ENCODE measurements around the gene FRMD1.

Gene FRMD1

DNA sequence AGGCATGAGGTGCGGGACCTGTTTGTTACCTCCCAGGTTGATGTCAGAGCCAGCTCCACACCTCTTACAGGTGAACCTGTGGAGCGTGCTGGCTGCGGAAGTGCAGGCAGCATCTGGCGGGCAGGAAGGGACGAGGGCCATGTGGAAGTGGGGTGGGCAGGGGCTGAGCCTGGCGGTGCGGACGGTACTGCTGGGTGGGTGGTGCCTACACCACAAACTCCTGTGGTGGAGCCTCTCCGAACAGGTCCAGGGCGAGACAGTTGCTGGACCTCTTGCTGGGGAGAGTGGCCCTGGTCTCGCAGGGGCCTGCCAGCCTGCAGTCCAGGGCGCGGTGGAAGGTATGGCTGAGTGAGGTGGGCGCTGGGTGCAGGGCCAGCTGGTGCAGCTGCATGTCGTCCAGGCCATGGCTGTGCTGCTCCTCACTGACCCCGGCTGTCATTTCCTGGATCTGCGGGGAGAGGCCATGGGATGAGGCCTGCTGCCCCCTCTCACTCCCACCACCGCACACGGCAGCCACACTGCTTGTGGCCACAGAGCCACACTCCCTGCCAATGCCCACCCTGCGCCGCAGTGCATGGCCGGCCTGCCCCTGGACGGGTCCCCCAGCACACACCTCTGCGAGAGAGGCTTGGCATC, 22.0 kb downstream of the FRMD1 start:
- Histone ChIP-seq H3K27me3 (no peaks in the 10 kb centered on the region), H3K27ac (no peak overlapping the region), H3K4me3 (ENCODE audit: low read depth in 1 of 2, low read length in 1 of 2) (no peak overlapping the region), H3K36me3 (no peaks in the 10 kb centered on the region), H3K9me3 (no peaks in the 10 kb centered on the region), H3K4me1 (ENCODE audit: control insufficient read depth in 1 of 2, insufficient read depth in 1 of 2, low read depth in 1 of 2, low read length in 1 of 2) (no peaks in the 10 kb centered on the region)
- TF ChIP-seq, protein P1, sequence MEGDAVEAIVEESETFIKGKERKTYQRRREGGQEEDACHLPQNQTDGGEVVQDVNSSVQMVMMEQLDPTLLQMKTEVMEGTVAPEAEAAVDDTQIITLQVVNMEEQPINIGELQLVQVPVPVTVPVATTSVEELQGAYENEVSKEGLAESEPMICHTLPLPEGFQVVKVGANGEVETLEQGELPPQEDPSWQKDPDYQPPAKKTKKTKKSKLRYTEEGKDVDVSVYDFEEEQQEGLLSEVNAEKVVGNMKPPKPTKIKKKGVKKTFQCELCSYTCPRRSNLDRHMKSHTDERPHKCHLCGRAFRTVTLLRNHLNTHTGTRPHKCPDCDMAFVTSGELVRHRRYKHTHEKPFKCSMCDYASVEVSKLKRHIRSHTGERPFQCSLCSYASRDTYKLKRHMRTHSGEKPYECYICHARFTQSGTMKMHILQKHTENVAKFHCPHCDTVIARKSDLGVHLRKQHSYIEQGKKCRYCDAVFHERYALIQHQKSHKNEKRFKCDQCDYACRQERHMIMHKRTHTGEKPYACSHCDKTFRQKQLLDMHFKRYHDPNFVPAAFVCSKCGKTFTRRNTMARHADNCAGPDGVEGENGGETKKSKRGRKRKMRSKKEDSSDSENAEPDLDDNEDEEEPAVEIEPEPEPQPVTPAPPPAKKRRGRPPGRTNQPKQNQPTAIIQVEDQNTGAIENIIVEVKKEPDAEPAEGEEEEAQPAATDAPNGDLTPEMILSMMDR (IDR thresholded peaks at IDR 0.05): no peak

DNA sequence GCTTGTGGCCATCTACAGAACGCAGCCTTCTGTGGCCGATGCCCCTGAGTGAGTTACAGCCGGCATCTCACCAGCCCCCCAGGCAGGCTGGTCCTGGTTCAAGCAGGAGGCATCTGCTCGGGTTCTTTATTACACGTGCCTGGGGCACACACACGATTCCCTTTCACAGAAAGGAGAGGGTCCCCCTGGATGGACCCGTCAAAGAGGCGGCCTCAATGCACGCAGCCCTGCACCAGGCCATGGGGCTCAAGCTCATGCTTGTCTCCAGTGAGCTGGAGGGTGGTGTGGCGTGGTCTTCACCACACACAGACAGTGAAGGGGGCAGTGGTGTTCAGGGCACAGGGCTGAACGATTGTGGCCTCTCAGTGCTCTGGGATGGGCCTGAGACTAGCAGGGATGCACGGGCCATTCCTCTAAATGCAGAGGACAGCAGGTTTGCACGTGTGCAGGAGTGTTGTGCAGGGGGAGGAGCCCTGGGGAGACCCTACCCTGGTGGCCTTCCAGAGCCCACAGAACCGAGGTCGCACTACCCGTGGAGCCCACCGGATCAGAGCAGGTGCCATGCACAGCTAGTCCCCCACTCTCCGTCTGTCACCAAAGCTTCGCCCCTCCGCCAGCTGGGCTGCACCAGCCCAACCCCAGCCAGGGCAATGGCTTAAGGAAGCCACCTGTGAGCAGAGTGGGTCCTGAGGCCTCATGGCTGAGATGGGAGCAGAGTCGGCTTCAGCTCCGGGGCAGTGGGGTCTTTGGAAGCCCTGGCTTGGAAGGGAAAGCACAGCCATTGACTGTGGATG, 23.1 kb downstream of the FRMD1 start:
- TF ChIP-seq, protein P1 (IDR thresholded peaks at IDR 0.05): no peak
- Histone ChIP-seq H3K9me3 (no peaks in the 10 kb centered on the region), H3K27ac (no peak overlapping the region), H3K4me1 (ENCODE audit: control insufficient read depth in 1 of 2, insufficient read depth in 1 of 2, low read depth in 1 of 2, low read length in 1 of 2) (no peaks in the 10 kb centered on the region), H3K27me3 (no peaks in the 10 kb centered on the region), H3K4me3 (ENCODE audit: low read depth in 1 of 2, low read length in 1 of 2) (no peak overlapping the region), H3K36me3 (no peaks in the 10 kb centered on the region)

DNA sequence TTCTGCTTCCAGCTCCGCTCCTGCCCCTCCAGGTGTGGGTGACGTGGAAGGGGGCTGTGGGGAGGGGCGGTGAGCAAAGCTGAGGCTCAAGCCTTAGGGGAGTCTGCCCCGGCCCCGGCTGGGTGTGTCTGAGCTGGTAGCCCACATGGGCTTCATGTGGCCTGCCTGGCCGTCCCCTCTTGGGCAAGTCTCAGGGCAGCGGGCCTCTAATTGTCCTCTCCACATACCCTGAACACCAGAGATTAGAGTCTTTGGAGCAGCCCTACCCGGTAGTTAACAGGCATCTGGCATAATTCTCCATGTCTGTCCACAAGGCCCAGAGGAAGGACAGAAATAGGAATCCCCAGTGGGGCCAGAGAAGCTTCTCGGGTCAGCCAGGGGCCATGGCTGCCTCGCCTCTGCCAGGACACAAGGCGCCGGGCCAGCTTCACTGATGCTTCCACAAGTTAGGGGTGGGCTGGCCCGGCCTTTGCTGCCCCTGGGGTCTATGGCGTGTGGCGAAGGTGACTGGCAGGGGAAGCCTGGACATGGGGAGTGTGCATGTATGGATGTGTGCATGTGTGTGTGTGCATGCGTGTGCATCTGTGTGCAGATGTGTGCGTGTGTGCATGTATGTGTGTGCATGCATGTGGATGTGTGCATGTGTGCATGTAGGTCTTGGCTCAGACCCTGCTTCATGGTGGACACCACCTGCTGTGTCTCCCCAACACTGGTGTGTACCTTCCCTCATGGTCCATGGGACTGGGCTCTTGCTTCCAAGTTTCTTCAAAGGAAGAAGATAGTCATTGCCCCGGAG, 24.0 kb downstream of the FRMD1 start:
- H3K4me1 ChIP-seq (ENCODE audit: control insufficient read depth in 1 of 2, insufficient read depth in 1 of 2, low read depth in 1 of 2, low read length in 1 of 2): no peaks in the 10 kb centered on the region
- H3K36me3 ChIP-seq: no peaks in the 10 kb centered on the region
- H3K4me3 ChIP-seq (ENCODE audit: low read depth in 1 of 2, low read length in 1 of 2): no peak overlapping the region
- H3K27me3 ChIP-seq: no peaks in the 10 kb centered on the region
- TF ChIP-seq, protein P1 (IDR thresholded peaks at IDR 0.05): no peak
- no peak overlapping the region for H3K27ac ChIP-seq
- no peaks in the 10 kb centered on the region for H3K9me3 ChIP-seq

DNA sequence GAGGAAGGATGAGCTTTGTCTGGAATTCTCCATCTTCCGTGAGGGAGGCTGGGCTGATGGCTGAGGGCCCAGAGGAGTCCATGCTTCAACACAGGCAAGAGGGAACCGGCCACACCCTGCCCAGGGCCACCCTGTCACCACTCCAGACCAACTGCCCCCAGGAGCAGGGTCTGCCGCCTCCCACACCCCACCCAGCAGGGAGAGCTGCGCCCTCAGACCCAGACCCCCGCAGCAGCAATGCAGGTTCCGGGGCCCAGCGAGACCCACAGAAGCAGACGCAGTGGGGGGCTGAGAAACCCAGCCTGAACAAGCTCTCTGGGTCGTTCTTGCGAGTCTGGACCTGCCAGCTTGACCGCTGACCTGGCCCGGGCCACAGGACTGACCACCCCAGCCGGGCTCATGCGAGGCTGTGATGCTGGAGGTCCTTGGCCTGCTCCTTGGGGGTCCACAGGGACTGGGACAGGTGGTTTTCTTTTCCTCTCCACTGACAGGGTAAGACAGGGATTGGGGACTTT, 25.0 kb downstream of the FRMD1 start:
- no peaks in the 10 kb centered on the region for H3K27me3 ChIP-seq
- H3K27ac ChIP-seq: no peak overlapping the region
- H3K4me1 ChIP-seq (ENCODE audit: control insufficient read depth in 1 of 2, insufficient read depth in 1 of 2, low read depth in 1 of 2, low read length in 1 of 2): no peaks in the 10 kb centered on the region
- H3K4me3 ChIP-seq (ENCODE audit: low read depth in 1 of 2, low read length in 1 of 2): no peak overlapping the region
- TF ChIP-seq, protein P1 (IDR thresholded peaks at IDR 0.05): no peak
- H3K36me3 ChIP-seq: no peaks in the 10 kb centered on the region
- no peaks in the 10 kb centered on the region for H3K9me3 ChIP-seq

DNA sequence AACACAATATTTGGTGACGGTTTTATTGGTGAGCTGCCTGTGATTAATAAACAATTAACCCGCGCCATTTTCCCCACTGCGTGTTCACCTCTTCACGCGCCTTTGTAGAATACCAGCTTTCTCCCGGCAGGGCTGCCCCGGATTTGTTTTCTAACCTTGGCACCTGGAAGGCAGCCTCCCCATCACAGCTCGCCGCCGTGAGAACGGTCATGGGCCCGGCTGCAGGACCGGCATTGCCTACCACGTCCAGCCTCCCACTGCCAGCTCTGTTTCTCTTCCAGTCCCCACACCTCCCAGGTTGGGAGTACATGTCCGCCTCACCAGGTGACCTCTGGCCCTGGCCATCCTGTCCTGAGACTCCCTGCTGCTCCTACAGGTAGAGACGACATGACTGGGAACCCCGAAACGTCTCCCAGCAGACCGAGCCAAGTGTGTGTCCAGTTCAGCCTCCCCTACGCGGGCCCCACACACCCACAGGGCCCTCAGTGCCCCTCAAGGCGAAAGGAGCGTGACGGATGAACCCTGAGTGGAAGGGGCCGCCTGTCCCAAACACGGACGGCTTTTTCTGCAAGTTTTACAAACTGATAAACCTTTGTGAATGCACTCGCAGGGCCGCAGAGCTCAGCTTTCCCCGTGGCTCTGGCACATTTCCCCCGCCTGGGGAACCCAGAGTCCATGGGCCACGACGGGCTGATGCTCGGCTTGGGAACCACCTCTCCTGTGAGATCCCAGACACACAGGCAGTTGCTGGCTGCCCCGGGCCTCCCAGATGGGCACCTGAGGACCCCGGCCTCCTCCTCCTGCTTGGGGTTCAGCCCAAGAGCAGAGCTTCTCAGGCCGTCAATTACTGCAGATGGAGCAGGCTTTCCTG, 25.7 kb downstream of the FRMD1 start:
- H3K27me3 ChIP-seq: no peaks in the 10 kb centered on the region
- TF ChIP-seq, protein P1 (IDR thresholded peaks at IDR 0.05): no peak
- no peaks in the 10 kb centered on the region for H3K4me1 ChIP-seq (ENCODE audit: control insufficient read depth in 1 of 2, insufficient read depth in 1 of 2, low read depth in 1 of 2, low read length in 1 of 2)
- no peak overlapping the region for H3K4me3 ChIP-seq (ENCODE audit: low read depth in 1 of 2, low read length in 1 of 2)
- no peak overlapping the region for H3K27ac ChIP-seq
- H3K9me3 ChIP-seq: no peaks in the 10 kb centered on the region
- no peaks in the 10 kb centered on the region for H3K36me3 ChIP-seq

Data from neutrophil (primary cell).